NCI-H1105 treated with DMSO at 0.1 percent for 48 hours (cell line): ENCODE results near the gene PDZD8.
"Not testable (repeated sequence)": the region's sequence is repeated elsewhere in the genome, so short reads cannot be mapped to it uniquely, and the experiment has no call there.

Experiments used
- DNase-seq: peaks from one replicate; lab custom pipeline; 2025; lab: John Stamatoyannopoulos, UW

PDZD8 gene

GRCh38 chr10:117348236-117348635 is 27.0 kb downstream of the PDZD8 start:
- DNase-seq = no peak

- no peak for DNase-seq
Measured at GRCh38 chr10:117346574-117346973, 28.7 kb downstream of the PDZD8 start.

DNA sequence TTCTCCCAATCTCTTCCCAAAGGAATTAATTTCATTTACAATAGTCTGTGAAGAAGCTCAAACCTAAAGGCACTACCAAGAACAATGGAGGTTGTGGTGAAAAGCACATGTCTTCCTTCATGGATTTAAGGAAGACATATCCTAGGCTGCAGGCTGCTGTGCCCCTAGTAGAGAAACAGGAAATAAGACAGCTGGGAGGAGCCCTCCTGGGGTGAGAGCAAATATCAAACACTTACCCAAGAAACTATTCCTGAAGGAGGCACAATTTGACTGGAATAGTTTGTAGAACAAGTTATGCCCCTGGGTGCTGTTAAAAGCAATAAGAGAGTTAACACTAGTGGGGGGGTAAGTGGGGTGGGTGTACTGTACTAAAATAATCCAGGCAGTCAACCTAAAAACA is 30.1 kb downstream of the PDZD8 start:
- no peak for DNase-seq

- no peak for DNase-seq
Measured at GRCh38 chr10:117342641-117343040, 32.6 kb downstream of the PDZD8 start.

DNA sequence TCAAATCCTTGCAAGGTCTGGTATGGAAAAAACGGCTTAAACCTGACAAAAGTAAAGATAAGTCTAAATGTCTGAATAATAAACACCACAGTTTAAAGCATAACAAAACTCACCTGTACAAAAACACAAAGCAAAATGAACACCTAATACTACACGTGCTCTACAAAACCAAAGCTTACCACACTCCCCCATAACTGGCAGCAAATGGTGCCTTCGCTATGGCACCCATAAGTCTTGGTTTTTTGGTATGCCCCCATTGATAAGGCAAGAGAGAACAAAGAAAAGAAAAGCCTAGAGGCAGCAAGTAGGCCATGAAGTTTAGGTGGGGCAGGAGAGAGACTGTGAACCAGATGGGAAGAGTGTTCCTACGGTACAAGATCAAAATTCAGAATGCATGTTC is 34.2 kb downstream of the PDZD8 start:
- DNase-seq = no peak

DNA sequence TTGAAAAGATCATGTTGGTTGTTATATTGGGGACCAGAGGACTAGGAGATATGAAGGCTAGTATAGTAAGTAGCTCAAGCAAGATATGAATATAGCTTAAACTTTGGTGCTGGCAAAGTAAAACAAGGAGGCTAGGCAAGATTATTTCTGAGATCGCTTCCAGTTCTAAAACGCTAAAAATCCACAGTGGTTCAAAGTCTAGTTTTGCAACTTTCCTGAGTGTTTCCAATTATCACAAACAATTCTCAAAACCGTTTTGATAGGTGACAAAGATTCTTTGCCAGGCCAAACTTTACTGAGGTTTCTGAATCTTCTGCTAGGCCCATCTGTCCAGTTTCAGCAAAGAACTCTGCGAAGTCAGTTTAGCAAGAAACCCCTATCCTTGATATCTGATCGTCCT is 35.3 kb downstream of the PDZD8 start:
- DNase-seq = no peak

DNA sequence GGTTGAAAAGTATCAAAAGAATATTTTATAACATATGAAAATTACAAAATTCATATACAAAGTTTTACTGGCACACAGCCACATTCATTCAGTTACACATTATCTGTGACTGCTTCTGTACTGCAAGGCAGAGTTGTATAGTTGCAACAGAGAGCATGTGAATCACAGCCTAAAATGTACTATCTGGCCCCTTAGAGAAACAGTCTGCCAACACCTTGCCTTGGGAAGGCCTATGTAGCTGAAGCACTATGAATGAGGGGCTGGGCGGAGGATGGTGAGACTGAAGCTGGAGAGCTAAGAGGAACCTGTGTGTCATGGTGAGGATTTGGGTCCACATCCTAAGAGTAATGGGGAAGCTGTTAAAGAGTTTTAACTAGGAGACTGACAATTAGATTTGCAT is 35.7 kb downstream of the PDZD8 start:
- DNase-seq = no peak

GRCh38 chr10:117334926-117335325 is 40.3 kb downstream of the PDZD8 start:
- DNase-seq = peak; percentile 10

DNA sequence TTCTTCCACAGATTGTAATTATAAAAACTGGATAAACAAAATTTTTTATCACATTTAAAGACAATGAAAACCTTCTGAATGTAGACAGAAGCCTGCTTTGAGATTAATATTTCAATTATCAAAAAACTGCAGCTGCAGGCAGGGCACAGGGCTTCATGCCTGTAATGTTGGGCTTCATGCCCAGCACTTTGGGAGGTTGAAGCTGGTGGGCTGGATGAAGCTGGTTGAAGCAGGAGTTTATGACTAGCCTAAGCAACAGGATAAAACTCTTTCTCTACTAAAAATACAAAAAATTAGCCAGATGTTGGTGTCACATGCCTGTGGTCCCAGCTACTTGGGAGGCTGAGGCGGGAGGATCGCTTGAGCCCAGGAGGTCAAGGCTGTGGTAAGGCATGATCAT is 41.2 kb downstream of the PDZD8 start:
- DNase-seq = no peak

DNA sequence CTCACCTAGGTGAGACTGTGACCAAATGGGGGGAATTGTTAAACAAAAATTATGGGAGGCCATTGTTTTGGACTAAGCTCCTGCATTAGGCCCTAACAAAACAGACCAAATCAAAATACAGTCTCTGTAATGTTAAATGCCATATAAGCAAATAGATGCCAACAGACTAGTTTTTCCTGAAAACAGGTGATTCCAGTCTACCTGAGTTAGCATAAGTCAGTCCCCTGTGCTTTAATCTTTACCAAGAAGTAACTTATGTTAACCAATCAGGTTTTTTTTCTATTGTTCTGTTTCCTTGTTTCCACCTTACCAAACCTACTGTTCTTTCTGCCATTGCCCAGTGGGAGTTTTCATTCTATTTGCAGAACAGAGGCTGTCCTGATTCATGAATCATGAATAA is 48.0 kb downstream of the PDZD8 start:
- DNase-seq = no peak

DNA sequence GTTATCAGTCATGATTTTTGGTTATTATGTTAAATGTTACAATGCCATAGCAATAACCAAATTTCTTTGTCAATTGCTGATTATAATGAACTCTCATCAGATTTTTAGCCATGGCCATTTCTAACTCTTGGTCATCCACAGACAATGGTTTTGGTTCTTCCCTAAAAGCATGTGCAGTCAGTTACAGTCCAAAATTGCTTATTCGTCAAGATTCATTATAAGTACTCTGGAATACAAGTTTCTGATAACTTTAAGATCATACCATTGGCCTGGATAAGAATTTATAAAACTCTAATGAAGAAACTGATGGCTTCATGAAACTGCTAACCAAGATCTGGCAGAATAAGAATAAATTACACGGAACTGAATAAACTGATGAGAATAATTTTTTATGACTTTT is 50.9 kb downstream of the PDZD8 start:
- no peak for DNase-seq

- no peak for DNase-seq
Measured at GRCh38 chr10:117322260-117322659, 53.0 kb downstream of the PDZD8 start.

GRCh38 chr10:117320050-117320665 is 55.1 kb downstream of the PDZD8 start:
- DNase-seq = peak; percentile 26

GRCh38 chr10:117318909-117319308 is 56.3 kb downstream of the PDZD8 start:
- no peak for DNase-seq

- DNase-seq = no peak
Measured at GRCh38 chr10:117316701-117317100, 58.5 kb downstream of the PDZD8 start.

DNA sequence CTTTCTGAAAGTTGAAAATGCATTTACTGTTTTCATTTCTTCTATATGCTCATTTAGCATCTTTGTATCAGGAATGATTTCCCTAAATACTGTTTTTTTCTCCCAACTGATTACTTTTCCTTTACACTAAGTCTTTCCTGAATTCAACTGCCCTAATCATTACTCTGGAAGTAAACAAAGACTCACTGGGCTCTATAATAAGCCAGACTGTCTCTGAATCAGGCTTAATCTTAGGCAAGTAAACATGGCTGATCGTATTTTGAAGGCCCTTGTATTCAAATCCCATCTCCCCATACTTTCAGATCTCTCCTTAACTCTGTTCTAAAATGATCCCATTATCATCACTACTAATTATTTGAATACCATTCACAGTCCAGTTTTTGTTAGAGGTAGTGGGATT is 61.6 kb downstream of the PDZD8 start:
- no peak for DNase-seq

DNA sequence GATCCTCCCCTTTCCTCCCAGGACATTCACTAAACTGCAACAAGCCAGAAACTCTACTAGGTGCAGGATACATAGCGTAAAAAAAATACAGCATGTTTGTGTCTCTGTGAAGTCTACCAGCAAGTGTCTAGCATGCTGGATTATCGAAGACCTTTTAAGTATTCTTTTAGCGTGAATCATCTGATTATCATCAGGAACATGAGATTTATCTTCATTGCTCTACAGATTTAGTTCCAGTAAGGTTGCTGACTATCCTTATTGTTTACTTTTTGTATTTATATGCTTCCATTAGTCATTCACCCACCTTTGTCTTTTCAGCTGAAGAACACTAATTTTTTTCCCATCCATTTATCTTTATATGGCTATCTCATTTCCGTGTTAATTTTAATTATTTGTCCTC is 62.8 kb downstream of the PDZD8 start:
- DNase-seq = no peak

DNA sequence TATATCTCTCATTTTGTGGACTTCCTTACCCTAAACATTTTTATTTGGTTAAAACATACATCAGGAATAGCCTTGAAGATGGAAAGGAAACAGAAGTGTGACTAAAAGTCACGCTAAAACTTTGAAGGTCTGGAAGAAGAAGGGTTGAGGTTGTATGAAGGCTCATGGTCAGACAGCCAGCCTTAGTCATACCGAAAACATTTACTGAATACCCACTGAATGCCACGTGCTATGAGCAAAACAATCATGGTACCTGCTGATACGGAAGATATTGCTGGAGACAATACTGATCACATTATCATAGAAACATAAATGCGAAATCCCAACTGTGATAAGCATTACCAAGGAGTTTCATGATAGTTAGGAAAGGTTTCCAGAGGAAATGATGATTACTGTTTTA is 64.0 kb downstream of the PDZD8 start:
- DNase-seq = no peak

DNA sequence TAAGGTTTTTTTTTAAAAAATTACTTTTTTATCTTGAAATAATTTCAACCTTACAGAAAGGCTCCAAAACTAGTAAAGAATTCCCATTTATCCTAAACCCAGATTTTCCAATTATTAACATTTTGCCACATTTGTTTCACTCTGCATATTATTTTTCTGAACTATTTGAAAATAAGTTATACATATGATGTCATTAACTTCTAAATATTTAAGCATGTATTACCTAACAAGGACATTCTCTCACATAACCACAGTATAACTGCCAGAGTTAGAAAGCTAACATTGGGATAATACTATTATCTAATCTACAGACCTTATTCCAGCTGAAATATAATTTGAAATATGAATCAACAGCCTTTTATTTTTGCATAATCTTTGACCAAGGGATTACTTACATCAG is 68.6 kb downstream of the PDZD8 start:
- DNase-seq = no peak

GRCh38 chr10:117303451-117303850 is 71.8 kb downstream of the PDZD8 start:
- not testable (repeated sequence) for DNase-seq

- DNase-seq = no peak
Measured at GRCh38 chr10:117300671-117301070, 74.6 kb downstream of the PDZD8 start.

GRCh38 chr10:117299435-117299834 is 75.8 kb downstream of the PDZD8 start:
- DNase-seq = no peak

- no peak for DNase-seq
Measured at GRCh38 chr10:117298219-117298618, 77.0 kb downstream of the PDZD8 start.

DNA sequence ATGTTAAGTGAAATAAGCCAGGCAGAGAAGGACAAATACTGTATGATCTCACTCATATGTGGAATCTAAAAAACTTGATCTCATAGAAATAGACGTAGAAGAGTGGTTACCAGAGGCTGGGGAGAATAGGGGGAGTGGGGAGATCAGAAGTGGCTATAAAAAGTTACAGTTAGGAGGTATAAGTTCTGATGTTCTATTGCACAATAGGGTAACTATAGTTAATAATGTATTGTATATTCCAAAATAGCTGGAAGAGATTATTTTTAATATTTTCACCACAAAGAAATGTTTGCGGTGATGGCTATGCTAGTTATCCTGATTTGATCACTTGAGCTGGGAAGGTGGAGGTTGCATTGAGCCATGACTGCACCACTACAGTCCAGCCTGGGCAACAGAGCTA is 80.5 kb downstream of the PDZD8 start:
- DNase-seq = no peak
